ENCODE data around the gene TSNAXIP1.

DNA sequence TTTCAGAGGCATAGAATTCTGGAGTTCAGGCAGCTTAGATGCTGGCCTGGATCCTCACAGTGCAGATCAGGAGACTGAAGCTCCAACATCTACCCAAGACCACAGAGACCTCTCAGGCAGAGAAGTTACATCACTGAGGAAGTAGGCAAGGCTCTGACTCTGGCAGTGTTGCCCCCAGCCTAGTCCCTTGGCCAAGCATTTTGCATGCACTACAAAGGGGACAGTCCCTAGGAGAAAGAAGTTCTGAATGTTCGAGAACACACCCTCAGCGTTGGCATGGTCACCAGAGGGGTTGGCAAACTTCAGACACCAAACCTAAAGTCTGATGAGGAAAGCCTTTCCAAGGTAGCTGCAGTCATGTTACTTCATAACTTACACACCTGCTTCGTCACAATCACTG is 2.8 kb upstream of the TSNAXIP1 start:
- TF ChIP-seq CTCF (conservative IDR thresholded peaks at IDR 0.05; ENCODE audit: low read length): no peak
- no peak for TF ChIP-seq EZH2phosphoT487 (IDR thresholded peaks at IDR 0.05; ENCODE audit: borderline replicate concordance)

Measured in Loucy (cell line).